HG03354 (cell line): Measurements from ENCODE around the gene PRDM9.
"Not testable (repeated sequence)": the region's sequence is repeated elsewhere in the genome, so short reads cannot be mapped to it uniquely, and the experiment has no call there.

ENCODE experiments used
- ATAC-seq: cut with Tn5 transposase; IDR thresholded peaks from one replicate; pipeline ENCODE4 v1.9.1; 2021; ENCODE audit warnings: mild to moderate bottlenecking; ENCODE audit not compliant: unreplicated experiment, poor library complexity, severe bottlenecking

PRDM9 gene

GRCh38 chr5:23525751-23526150 is 18.3 kb downstream of the PRDM9 start:
- no peak for ATAC-seq

GRCh38 chr5:23526616-23527015 is 19.2 kb downstream of the PRDM9 start:
- not testable (repeated sequence) for ATAC-seq

GRCh38 chr5:23527216-23527920 is 20.0 kb downstream of the PRDM9 start:
- not testable (repeated sequence) for ATAC-seq

GRCh38 chr5:23528677-23529076 is 21.3 kb downstream of the PRDM9 start:
- no peak for ATAC-seq

GRCh38 chr5:23530571-23530970 is 23.2 kb downstream of the PRDM9 start:
- ATAC-seq = no peak

- ATAC-seq = no peak
These were observed 63.6 kb downstream of the PRDM9 start for GRCh38 chr5:23571059-23571458.
